GM19351 (cell line): Measurements from ENCODE around the gene RPL29.

Source experiments
- ATAC-seq: cut with Tn5 transposase; IDR thresholded peaks from one replicate; pipeline ENCODE4 v1.9.1; 2021; ENCODE audit warnings: mild to moderate bottlenecking, moderate library complexity; ENCODE audit not compliant: unreplicated experiment

The RPL29 gene

GRCh38 chr3:51966486-51966885, 29.2 kb downstream of the RPL29 start:
- ATAC-seq = no peak

GRCh38 chr3:51966016-51966415, 29.7 kb downstream of the RPL29 start:
- no peak for ATAC-seq

GRCh38 chr3:51964521-51964920, 31.2 kb downstream of the RPL29 start:
- ATAC-seq = no peak

GRCh38 chr3:51963951-51964451, 31.7 kb downstream of the RPL29 start:
- ATAC-seq = no peak

- ATAC-seq = no peak
Measured at GRCh38 chr3:51962854-51963530, 32.7 kb downstream of the RPL29 start.

- ATAC-seq = no peak
Measured at GRCh38 chr3:51961602-51962569, 33.8 kb downstream of the RPL29 start.

- ATAC-seq = no peak
Measured at GRCh38 chr3:51961011-51961410, 34.7 kb downstream of the RPL29 start.

- no peak for ATAC-seq
Measured at GRCh38 chr3:51960386-51960785, 35.3 kb downstream of the RPL29 start.

- ATAC-seq = no peak
Measured at GRCh38 chr3:51959651-51960050, 36.0 kb downstream of the RPL29 start.

- no peak for ATAC-seq
Measured at GRCh38 chr3:51958603-51959521, 36.8 kb downstream of the RPL29 start.

GRCh38 chr3:51957520-51958205, 38.0 kb downstream of the RPL29 start:
- no peak for ATAC-seq

GRCh38 chr3:51955893-51956770, 39.6 kb downstream of the RPL29 start:
- ATAC-seq = no peak

- no peak for ATAC-seq
Measured at GRCh38 chr3:51955175-51955892, 40.4 kb downstream of the RPL29 start, which contains the start of gene GPR62. GPR62 (plus strand) TSS chr3:51955381; CDS start chr3:51955653, 272 bp downstream.

- no peak for ATAC-seq
Measured at GRCh38 chr3:51954713-51955112, 41.0 kb downstream of the RPL29 start.

- no peak for ATAC-seq
Measured at GRCh38 chr3:51954105-51954504, 41.6 kb downstream of the RPL29 start.

GRCh38 chr3:51953445-51953844, 42.2 kb downstream of the RPL29 start:
- ATAC-seq = no peak

GRCh38 chr3:51950899-51951298, 44.8 kb downstream of the RPL29 start:
- no peak for ATAC-seq

GRCh38 chr3:51949121-51949520, 46.6 kb downstream of the RPL29 start:
- no peak for ATAC-seq
